ENCODE data around the gene NFYC.

The NFYC gene

DNA sequence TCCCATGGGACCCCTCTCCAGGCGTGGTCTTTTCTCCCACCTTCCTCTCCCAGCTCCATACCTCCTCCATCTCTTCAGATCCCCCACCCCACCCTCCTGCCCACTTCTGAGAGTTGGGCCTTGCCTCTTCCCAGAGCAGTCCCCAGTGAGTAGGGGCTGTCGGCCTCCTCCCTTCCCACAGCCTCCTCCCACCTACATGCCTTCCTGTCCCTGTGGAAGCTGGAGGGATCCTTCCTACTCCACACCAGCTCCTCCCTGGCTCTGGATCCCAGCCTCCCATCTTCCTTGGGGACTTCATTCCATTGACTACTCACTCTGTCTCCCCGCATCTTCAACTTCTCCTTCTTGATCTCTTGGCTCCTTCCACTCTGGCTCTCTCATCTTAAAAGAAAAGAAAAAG, 116.9 kb downstream of the NFYC start:
- Histone ChIP-seq H3K18ac (ENCODE audit: low read depth in 1 of 2, low read length in 2 of 2) (no peak overlapping the region), H3K9me3 (ENCODE audit: control insufficient read depth, low read length) (no peaks in the 10 kb centered on the region), H3K23ac (ENCODE audit: low read length in 2 of 2) (no peak overlapping the region), H3K4ac (ENCODE audit: low read depth in 1 of 2, low read length in 2 of 2) (no peak overlapping the region), H2BK120ac (ENCODE audit: low read depth, low read length) (no peak overlapping the region), H2BK15ac (ENCODE audit: low read depth, poor library complexity, severe bottlenecking) (no peak overlapping the region), H3K4me3 (ENCODE audit: insufficient read depth in 1 of 2, low read depth in 1 of 2, low read length in 2 of 2) (no peak overlapping the region), H3K79me1 (replicated peaks; ENCODE audit: low read length, poor library complexity, severe bottlenecking) (no peaks in the 10 kb centered on the region), H2AFZ (ENCODE audit: low read depth, low read length) (no peak overlapping the region), H2BK5ac (ENCODE audit: low read depth, low read length, poor library complexity, severe bottlenecking) (no peak overlapping the region), H3K27me3 (ENCODE audit: control insufficient read depth in 1 of 2, insufficient read depth in 1 of 2, low read length in 2 of 2) (peaks cover 0 to 35% of the 10 kb centered on the region in 2 experiments), H4K91ac (ENCODE audit: low read length) (no peak overlapping the region), H3K4me1 (ENCODE audit: control insufficient read depth, insufficient read depth, low read depth, low read length) (peaks cover under 1% of the 10 kb centered on the region), H3K36me3 (ENCODE audit: control insufficient read depth in 1 of 2, insufficient read depth in 2 of 2, low read depth in 1 of 2, low read length in 2 of 2) (no peaks in the 10 kb centered on the region), H3K9ac (ENCODE audit: low read length) (no peak overlapping the region), H2AK5ac (ENCODE audit: low read length, severe bottlenecking) (no peak overlapping the region), H3K27ac (ENCODE audit: low read length, poor library complexity, severe bottlenecking) (no peak overlapping the region), H3K4me2 (ENCODE audit: low read length, poor library complexity, severe bottlenecking) (no peak overlapping the region), H2BK12ac (ENCODE audit: low read length in 2 of 2) (no peak overlapping the region), H4K8ac (ENCODE audit: low read length) (no peak overlapping the region), H3K14ac (ENCODE audit: low read length in 2 of 2) (no peak overlapping the region)
- no peak for DNase-seq
- 80% methylated on average over 3 of the region's 3 CpGs for WGBS

DNA sequence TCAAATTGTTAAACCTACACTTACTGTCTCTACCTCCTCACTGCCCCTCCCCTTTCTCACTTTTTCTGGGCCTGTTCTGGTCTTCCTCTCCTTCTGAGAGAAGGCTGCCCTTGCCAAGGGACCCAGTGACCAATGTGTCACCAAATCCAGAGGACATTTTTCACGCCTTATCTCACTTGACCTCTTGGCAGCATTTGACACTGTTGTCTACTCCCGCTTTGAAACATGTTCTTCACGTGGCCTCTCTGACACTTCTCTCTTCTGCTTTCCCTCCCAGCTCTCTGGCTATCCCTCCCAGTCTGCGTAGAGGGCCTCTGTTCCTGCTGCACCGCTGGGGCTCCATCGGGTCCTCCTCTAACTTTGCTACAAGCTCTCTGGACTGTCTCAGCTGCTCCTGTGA, 117.4 kb downstream of the NFYC start:
- DNase-seq: no peak
- Histone ChIP-seq H3K27ac (ENCODE audit: low read length, poor library complexity, severe bottlenecking) (no peak overlapping the region), H3K4ac (ENCODE audit: low read depth in 1 of 2, low read length in 2 of 2) (no peak overlapping the region), H2BK15ac (ENCODE audit: low read depth, poor library complexity, severe bottlenecking) (no peak overlapping the region), H3K4me2 (ENCODE audit: low read length, poor library complexity, severe bottlenecking) (no peak overlapping the region), H2BK12ac (ENCODE audit: low read length in 2 of 2) (no peak overlapping the region), H3K14ac (ENCODE audit: low read length in 2 of 2) (no peak overlapping the region), H3K4me3 (ENCODE audit: insufficient read depth in 1 of 2, low read depth in 1 of 2, low read length in 2 of 2) (no peak overlapping the region), H3K79me1 (replicated peaks; ENCODE audit: low read length, poor library complexity, severe bottlenecking) (no peaks in the 10 kb centered on the region), H2AFZ (ENCODE audit: low read depth, low read length) (no peak overlapping the region), H2AK5ac (ENCODE audit: low read length, severe bottlenecking) (no peak overlapping the region), H4K91ac (ENCODE audit: low read length) (no peak overlapping the region), H3K23ac (ENCODE audit: low read length in 2 of 2) (no peak overlapping the region), H3K9me3 (ENCODE audit: control insufficient read depth, low read length) (no peaks in the 10 kb centered on the region), H2BK5ac (ENCODE audit: low read depth, low read length, poor library complexity, severe bottlenecking) (no peak overlapping the region), H2BK120ac (ENCODE audit: low read depth, low read length) (no peak overlapping the region), H4K8ac (ENCODE audit: low read length) (no peak overlapping the region), H3K36me3 (ENCODE audit: control insufficient read depth in 1 of 2, insufficient read depth in 2 of 2, low read depth in 1 of 2, low read length in 2 of 2) (no peaks in the 10 kb centered on the region), H3K18ac (ENCODE audit: low read depth in 1 of 2, low read length in 2 of 2) (no peak overlapping the region), H3K9ac (ENCODE audit: low read length) (no peak overlapping the region), H3K4me1 (ENCODE audit: control insufficient read depth, insufficient read depth, low read depth, low read length) (no peaks in the 10 kb centered on the region), H3K27me3 (ENCODE audit: control insufficient read depth in 1 of 2, insufficient read depth in 1 of 2, low read length in 2 of 2) (peaks cover 0 to 32% of the 10 kb centered on the region in 2 experiments)
- 69% methylated on average over 6 of the region's 6 CpGs for WGBS

DNA sequence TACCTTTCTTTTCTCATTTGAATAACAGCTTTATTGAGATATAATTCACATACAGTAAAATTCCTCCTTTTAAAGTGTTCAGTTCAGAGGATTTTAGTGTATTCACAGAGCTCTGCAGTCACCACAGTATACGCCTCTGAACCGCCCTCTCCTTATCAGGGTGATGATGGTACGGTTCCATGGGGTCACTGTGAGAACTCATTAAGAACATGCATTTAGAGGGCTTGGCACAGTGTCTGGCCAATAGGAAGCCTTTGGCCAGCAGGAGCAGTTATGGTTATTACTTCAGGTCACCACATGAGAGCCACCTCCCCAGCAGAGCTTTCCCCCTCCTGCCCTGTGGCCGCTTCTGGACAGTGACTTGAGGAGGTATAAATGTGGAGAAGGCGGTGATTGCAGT, 119.4 kb downstream of the NFYC start:
- Histone ChIP-seq H3K4ac (ENCODE audit: low read depth in 1 of 2, low read length in 2 of 2) (no peak overlapping the region), H4K8ac (ENCODE audit: low read length) (no peak overlapping the region), H3K79me1 (replicated peaks; ENCODE audit: low read length, poor library complexity, severe bottlenecking) (no peaks in the 10 kb centered on the region), H3K4me3 (ENCODE audit: insufficient read depth in 1 of 2, low read depth in 1 of 2, low read length in 2 of 2) (no peak overlapping the region), H3K27ac (ENCODE audit: low read length, poor library complexity, severe bottlenecking) (no peak overlapping the region), H3K14ac (ENCODE audit: low read length in 2 of 2) (no peak overlapping the region), H4K91ac (ENCODE audit: low read length) (no peak overlapping the region), H2BK15ac (ENCODE audit: low read depth, poor library complexity, severe bottlenecking) (no peak overlapping the region), H3K18ac (ENCODE audit: low read depth in 1 of 2, low read length in 2 of 2) (no peak overlapping the region), H3K4me2 (ENCODE audit: low read length, poor library complexity, severe bottlenecking) (no peak overlapping the region), H3K23ac (ENCODE audit: low read length in 2 of 2) (no peak overlapping the region), H2AFZ (ENCODE audit: low read depth, low read length) (no peak overlapping the region), H3K27me3 (ENCODE audit: control insufficient read depth in 1 of 2, insufficient read depth in 1 of 2, low read length in 2 of 2) (peaks cover 0 to 30% of the 10 kb centered on the region in 2 experiments), H3K9me3 (ENCODE audit: control insufficient read depth, low read length) (no peaks in the 10 kb centered on the region), H3K36me3 (ENCODE audit: control insufficient read depth in 1 of 2, insufficient read depth in 2 of 2, low read depth in 1 of 2, low read length in 2 of 2) (no peaks in the 10 kb centered on the region), H2BK12ac (ENCODE audit: low read length in 2 of 2) (no peak overlapping the region), H2AK5ac (ENCODE audit: low read length, severe bottlenecking) (no peak overlapping the region), H2BK120ac (ENCODE audit: low read depth, low read length) (no peak overlapping the region), H3K4me1 (ENCODE audit: control insufficient read depth, insufficient read depth, low read depth, low read length) (no peaks in the 10 kb centered on the region), H3K9ac (ENCODE audit: low read length) (no peak overlapping the region), H2BK5ac (ENCODE audit: low read depth, low read length, poor library complexity, severe bottlenecking) (no peak overlapping the region)
- no peak for DNase-seq
- 82% methylated on average over 5 of the region's 5 CpGs for WGBS

DNA sequence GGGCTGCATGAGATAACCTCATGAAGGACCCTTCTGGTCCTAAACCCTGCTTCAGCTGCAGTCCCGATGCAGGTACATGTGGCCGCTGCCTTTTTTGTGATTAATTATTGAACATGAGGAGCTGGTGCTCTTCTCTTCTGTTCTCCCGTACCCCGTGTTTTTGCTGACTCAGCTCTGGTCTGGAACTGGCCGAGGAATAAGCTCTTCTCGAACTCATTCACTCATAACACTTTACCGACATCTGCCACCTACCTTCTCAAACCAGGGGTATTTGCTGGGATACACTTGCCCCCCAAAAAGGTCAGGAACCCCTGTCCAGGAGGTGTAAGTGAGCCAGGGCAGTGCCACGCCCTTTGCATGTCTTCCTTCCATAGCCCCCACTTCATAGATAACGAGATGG, 123.9 kb downstream of the NFYC start:
- no peak overlapping the region for H2AFZ ChIP-seq (ENCODE audit: low read depth, low read length)

More for the DNA sequence above, 123.9 kb downstream of the NFYC start:
- Histone ChIP-seq H3K79me1 (replicated peaks; ENCODE audit: low read length, poor library complexity, severe bottlenecking) (no peaks in the 10 kb centered on the region), H2AK5ac (ENCODE audit: low read length, severe bottlenecking) (no peak overlapping the region), H3K27ac (ENCODE audit: low read length, poor library complexity, severe bottlenecking) (no peak overlapping the region), H3K36me3 (ENCODE audit: control insufficient read depth in 1 of 2, insufficient read depth in 2 of 2, low read depth in 1 of 2, low read length in 2 of 2) (peaks cover 0 to 3% of the 10 kb centered on the region in 2 experiments), H3K4ac (ENCODE audit: low read depth in 1 of 2, low read length in 2 of 2) (no peak overlapping the region), H3K9ac (ENCODE audit: low read length) (no peak overlapping the region), H3K27me3 (ENCODE audit: control insufficient read depth in 1 of 2, insufficient read depth in 1 of 2, low read length in 2 of 2) (peaks cover 11 to 63% of the 10 kb centered on the region in 2 experiments), H2BK120ac (ENCODE audit: low read depth, low read length) (no peak overlapping the region), H3K23ac (ENCODE audit: low read length in 2 of 2) (no peak overlapping the region), H2BK15ac (ENCODE audit: low read depth, poor library complexity, severe bottlenecking) (no peak overlapping the region), H3K9me3 (ENCODE audit: control insufficient read depth, low read length) (no peaks in the 10 kb centered on the region), H3K4me2 (ENCODE audit: low read length, poor library complexity, severe bottlenecking) (no peak overlapping the region), H4K8ac (ENCODE audit: low read length) (no peak overlapping the region), H4K91ac (ENCODE audit: low read length) (no peak overlapping the region), H3K4me1 (ENCODE audit: control insufficient read depth, insufficient read depth, low read depth, low read length) (peaks cover 16% of the 10 kb centered on the region), H2BK5ac (ENCODE audit: low read depth, low read length, poor library complexity, severe bottlenecking) (no peak overlapping the region), H3K18ac (ENCODE audit: low read depth in 1 of 2, low read length in 2 of 2) (no peak overlapping the region), H3K4me3 (ENCODE audit: insufficient read depth in 1 of 2, low read depth in 1 of 2, low read length in 2 of 2) (no peak overlapping the region), H3K14ac (ENCODE audit: low read length in 2 of 2) (no peak overlapping the region), H2BK12ac (ENCODE audit: low read length in 2 of 2) (no peak overlapping the region)
- 84% methylated on average over 9 of the region's 9 CpGs for WGBS
- no peak for DNase-seq

Data from mesenchymal stem cell (in vitro differentiated cells and primary cell).